K562 treated with DMSO at 1 percent for 12 hours (cell line): Measurements from ENCODE around the gene CLCA4. TPM values are rescaled to one million over a fixed set of nuclear protein-coding genes. Genes with fewer than 3 reads are reported as not detected.

ENCODE experiments used
- total RNA-seq: library from RNA; unstranded; fragments of 300-600 nt; gene quantifications from 2 replicates; pipeline ENCODE4 v1.2.3, GENCODE V29; 2022; ENCODE audit not compliant: insufficient read depth

The CLCA4 gene, protein sequence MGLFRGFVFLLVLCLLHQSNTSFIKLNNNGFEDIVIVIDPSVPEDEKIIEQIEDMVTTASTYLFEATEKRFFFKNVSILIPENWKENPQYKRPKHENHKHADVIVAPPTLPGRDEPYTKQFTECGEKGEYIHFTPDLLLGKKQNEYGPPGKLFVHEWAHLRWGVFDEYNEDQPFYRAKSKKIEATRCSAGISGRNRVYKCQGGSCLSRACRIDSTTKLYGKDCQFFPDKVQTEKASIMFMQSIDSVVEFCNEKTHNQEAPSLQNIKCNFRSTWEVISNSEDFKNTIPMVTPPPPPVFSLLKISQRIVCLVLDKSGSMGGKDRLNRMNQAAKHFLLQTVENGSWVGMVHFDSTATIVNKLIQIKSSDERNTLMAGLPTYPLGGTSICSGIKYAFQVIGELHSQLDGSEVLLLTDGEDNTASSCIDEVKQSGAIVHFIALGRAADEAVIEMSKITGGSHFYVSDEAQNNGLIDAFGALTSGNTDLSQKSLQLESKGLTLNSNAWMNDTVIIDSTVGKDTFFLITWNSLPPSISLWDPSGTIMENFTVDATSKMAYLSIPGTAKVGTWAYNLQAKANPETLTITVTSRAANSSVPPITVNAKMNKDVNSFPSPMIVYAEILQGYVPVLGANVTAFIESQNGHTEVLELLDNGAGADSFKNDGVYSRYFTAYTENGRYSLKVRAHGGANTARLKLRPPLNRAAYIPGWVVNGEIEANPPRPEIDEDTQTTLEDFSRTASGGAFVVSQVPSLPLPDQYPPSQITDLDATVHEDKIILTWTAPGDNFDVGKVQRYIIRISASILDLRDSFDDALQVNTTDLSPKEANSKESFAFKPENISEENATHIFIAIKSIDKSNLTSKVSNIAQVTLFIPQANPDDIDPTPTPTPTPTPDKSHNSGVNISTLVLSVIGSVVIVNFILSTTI
- not detected in 2 replicates for total RNA-seq

DNA sequence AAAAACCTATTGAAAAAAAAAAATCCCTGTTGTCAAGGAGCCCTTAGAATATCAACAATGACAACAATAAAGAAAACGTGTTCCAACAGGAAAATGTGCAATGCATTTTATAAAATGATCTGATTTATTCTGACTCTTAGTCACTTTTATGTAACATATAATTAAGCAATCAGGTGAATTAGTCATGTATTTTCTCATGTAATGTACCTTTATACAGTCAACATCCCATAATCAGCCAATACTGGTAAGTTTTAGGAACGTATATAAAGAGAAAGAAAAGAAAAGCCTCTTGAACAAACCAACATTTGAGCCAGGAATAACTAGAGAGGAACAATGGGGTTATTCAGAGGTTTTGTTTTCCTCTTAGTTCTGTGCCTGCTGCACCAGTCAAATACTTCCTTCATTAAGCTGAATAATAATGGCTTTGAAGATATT is at the start of gene CLCA4:
Gene CLCA4, plus strand, starts transcription at position 292 of the 435 bp plus-strand sequence. Its CDS starts 42 bp downstream, at position 334.

Other genes with a start within 250 kb of the CLCA4 start
- gene ODF2L, start 150.8 kb upstream of the CLCA4 start, total RNA-seq: 2.5 and 4.3 TPM in 2 replicates
- not detected in 2 replicates for gene CLCA2, start 122.9 kb upstream of the CLCA4 start, total RNA-seq
- 0.38 TPM in 1 of 2 replicates, not detected in the other for gene CLCA1, start 78.2 kb upstream of the CLCA4 start, total RNA-seq
- gene SH3GLB1, start 157.5 kb downstream of the CLCA4 start, total RNA-seq: 10.0 and 24.5 TPM in 2 replicates